Upper lobe of left lung (tissue), 6 donors: ENCODE measurements around the gene ITIH1. TPM values are rescaled to one million over a fixed set of nuclear protein-coding genes. Genes with fewer than 3 reads are reported as not detected.

ENCODE experiments used
- ATAC-seq, 2 donors: fragments of 200-7000 bp; cut with Tn5 transposase; one replicate each; pipeline ENCODE4 v1.9.1; 2022; ENCODE audit warnings: mild to moderate bottlenecking in 2 of 2, moderate library complexity in 2 of 2; ENCODE audit not compliant: low FRiP score in 2 of 2
- DNase-seq, 2 donors: peaks; one replicate each; pipeline ENCODE4 v3.0.0-alpha.2; 2019 to 2020
- H3K27ac ChIP-seq, 4 donors: fragments of 200-600 bp; sonication (generic); one replicate each; pipeline ENCODE4 v1.5.1; 2016 to 2019
- H3K27me3 ChIP-seq, 4 donors: fragments of 200-600 bp; sonication (generic); one replicate each; pipeline ENCODE4 v1.5.1; 2017 to 2019
- H3K36me3 ChIP-seq, 4 donors: fragments of 200-600 bp; sonication (generic); one replicate each; pipeline ENCODE4 v1.5.1; 2016 to 2019
- H3K4me1 ChIP-seq, 4 donors: fragments of 200-600 bp; sonication (generic); one replicate each; pipeline ENCODE4 v1.5.1; 2018 to 2019
- H3K4me3 ChIP-seq, 4 donors: fragments of 200-600 bp; sonication (generic); one replicate each; pipeline ENCODE4 v1.5.1; 2017 to 2019; ENCODE audit warnings: mild to moderate bottlenecking in 2 of 4, moderate library complexity in 1 of 4
- H3K9me3 ChIP-seq, 4 donors: fragments of 200-600 bp; sonication (generic); one replicate each; pipeline ENCODE4 v1.5.1; 2018 to 2019
- EP300 ChIP-seq, 4 donors: sonication (generic); formaldehyde crosslinking; IDR thresholded peaks; one replicate each; pipeline ENCODE4 v1.5.1; 2017; ENCODE audit warnings: antibody characterized with exemption in 4 of 4, control low read depth in 2 of 4
- POLR2A ChIP-seq, 4 donors: fragments of 450-650 bp; IDR thresholded peaks; one replicate each; pipeline ENCODE4 v1.5.1; 2016 to 2017; ENCODE audit warnings: antibody characterized with exemption in 4 of 4, mild to moderate bottlenecking in 2 of 4
- POLR2AphosphoS5 ChIP-seq, 2 donors: sonication (generic); formaldehyde crosslinking; IDR thresholded peaks; one replicate each; pipeline ENCODE4 v1.5.1; 2017; ENCODE audit warnings: antibody characterized with exemption in 2 of 2
- WGBS, 2 donors: methylation state at CpG; one replicate each; pipeline ENCODE4 v1.1.5; 2017 to 2018; 5-methylcytosine and 5-hydroxymethylcytosine counted together
- total RNA-seq, 6 donors: library from RNA; depleted of rRNA in 4 of 6; stranded (reverse); fragments of >200 nt in 4 of 6; gene quantifications; one replicate each; pipeline versions ENCODE4 v1.1.0 to v1.2.1, GENCODE V29; 2016 to 2021
- TF ChIP-seq, protein P1 (sequence below), 6 experiments: fragments of 450-650 bp in 4 of 6; fragments of 200-600 bp in 2 of 6; sonication (generic) in 2 of 6; IDR thresholded peaks; one replicate each; pipeline ENCODE4 v1.5.1; 2016 to 2019; ENCODE audit warnings: antibody characterized with exemption in 6 of 6
- donor health status: DM: no; HTN: no; CAD: no; lungs with moderate emphysema.
- donor health status: DM: no; HTN: yes; CAD: no; lungs with severe emphysema.

The ITIH1 gene
- total RNA-seq, 6 donors from 2014 or later = 0.40 to 0.54 TPM; not detected in 4

DNA sequence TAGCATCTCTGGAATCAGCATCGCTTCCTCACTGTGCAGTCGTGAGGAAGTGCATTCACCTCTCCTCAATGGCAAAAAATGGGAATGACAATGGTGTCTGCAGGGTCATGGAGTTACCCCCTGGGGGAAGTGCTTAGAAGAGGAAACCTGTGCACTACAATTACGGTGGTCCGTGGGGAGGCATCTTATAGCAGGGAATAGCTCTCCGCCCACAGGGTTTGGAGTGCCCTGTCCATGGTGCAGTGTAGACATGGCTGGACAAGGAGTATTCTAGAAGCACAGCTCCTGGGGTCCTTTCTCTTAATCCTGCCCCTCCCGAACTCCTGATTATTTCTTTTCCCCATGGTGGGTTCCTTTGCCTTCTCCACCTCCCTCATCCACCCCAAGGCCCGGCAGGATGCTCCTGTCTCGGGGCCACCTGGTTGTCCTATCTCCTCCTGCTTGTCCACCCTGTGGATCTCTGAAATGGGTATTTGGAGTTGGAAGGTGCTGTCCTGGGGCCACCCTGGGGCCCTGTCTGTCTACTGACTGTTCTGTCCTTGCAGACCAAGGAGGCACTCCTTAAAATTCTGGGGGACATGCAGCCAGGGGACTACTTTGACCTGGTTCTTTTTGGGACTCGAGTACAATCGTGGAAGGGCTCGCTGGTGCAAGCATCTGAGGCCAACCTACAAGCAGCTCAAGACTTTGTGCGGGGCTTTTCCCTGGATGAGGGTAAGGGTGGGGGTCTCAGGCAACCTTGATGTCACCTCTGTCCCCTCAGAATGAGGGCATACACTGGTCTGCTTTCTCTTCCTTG is 5.2 kb downstream of the ITIH1 start:
- Histone ChIP-seq H3K4me1 (no peaks in the 10 kb centered on the region), H3K4me3 (no peak overlapping the region), H3K27ac (no peak overlapping the region), H3K27me3 (no peaks in the 10 kb centered on the region), H3K36me3 (no peaks in the 10 kb centered on the region), H3K9me3 (no peaks in the 10 kb centered on the region)
- 71 to 72% methylated on average over 12 of the region's 12 CpGs for WGBS, 2 donors
- ATAC-seq (no peak), DNase-seq (peak in 1 of 2 donors; percentile 10)
- TF ChIP-seq, protein P1, sequence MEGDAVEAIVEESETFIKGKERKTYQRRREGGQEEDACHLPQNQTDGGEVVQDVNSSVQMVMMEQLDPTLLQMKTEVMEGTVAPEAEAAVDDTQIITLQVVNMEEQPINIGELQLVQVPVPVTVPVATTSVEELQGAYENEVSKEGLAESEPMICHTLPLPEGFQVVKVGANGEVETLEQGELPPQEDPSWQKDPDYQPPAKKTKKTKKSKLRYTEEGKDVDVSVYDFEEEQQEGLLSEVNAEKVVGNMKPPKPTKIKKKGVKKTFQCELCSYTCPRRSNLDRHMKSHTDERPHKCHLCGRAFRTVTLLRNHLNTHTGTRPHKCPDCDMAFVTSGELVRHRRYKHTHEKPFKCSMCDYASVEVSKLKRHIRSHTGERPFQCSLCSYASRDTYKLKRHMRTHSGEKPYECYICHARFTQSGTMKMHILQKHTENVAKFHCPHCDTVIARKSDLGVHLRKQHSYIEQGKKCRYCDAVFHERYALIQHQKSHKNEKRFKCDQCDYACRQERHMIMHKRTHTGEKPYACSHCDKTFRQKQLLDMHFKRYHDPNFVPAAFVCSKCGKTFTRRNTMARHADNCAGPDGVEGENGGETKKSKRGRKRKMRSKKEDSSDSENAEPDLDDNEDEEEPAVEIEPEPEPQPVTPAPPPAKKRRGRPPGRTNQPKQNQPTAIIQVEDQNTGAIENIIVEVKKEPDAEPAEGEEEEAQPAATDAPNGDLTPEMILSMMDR (IDR thresholded peaks at IDR 0.05) = no peak
- TF ChIP-seq POLR2AphosphoS5 (IDR thresholded peaks at IDR 0.05) = no peak
- no peak for TF ChIP-seq EP300 (IDR thresholded peaks at IDR 0.05)
- no peak for TF ChIP-seq POLR2A (IDR thresholded peaks at IDR 0.05)

DNA sequence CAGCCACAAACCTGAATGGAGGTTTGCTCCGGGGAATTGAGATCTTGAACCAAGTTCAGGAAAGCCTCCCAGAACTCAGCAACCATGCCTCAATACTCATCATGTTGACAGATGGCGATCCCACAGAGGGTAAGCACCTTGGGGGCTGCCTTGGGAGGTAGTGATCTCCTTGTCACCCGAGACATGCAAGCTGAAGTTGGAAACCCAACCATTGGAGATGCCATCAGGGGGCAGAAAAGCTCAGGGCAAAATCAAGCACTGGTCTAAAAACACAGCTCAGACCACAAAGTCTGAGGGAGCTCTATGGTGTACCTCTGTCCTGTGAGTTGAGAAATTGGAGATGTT is 5.8 kb downstream of the ITIH1 start:
- no peak overlapping the region for H3K27ac ChIP-seq
- ATAC-seq (no peak), DNase-seq (no peak)
- no peaks in the 10 kb centered on the region for H3K4me1 ChIP-seq
- 87% methylated on average over 3 of the region's 3 CpGs; no CpG with 5 or more reads in 1 of the 2 donors for WGBS, 2 donors
- H3K27me3 ChIP-seq = no peaks in the 10 kb centered on the region
- no peaks in the 10 kb centered on the region for H3K9me3 ChIP-seq
- TF ChIP-seq EP300 (IDR thresholded peaks at IDR 0.05) = no peak
- TF ChIP-seq POLR2AphosphoS5 (IDR thresholded peaks at IDR 0.05) = no peak
- TF ChIP-seq, protein P1 (IDR thresholded peaks at IDR 0.05) = no peak
- no peak for TF ChIP-seq POLR2A (IDR thresholded peaks at IDR 0.05)
- no peak overlapping the region for H3K4me3 ChIP-seq
- no peaks in the 10 kb centered on the region for H3K36me3 ChIP-seq

DNA sequence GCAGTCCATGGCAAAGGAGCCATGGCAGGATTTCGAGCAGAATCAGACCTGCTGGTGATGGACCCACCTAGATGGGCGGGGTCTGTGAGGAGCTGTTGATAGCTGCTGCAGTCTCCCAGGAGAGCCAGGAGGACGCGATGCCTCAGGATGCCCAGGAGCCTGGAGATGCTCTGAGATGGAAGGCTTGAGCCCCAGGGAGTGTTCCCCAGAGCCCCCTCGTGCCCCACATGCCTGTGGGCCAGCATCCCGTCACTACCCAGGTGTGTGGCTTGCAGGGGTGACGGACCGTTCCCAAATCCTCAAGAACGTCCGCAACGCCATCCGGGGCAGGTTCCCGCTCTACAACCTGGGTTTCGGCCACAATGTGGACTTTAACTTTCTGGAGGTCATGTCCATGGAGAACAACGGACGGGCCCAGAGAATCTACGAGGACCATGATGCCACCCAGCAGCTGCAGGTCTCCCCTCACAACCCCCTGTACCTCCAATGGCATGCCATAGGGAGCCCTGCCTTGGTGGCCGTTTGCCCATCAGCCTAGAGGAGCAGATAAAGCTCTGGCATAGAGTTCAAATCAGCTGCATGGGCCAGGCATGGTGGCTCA is 6.7 kb downstream of the ITIH1 start:
- ATAC-seq (no peak), DNase-seq (no peak)
- Histone ChIP-seq H3K27ac (no peak overlapping the region), H3K27me3 (no peaks in the 10 kb centered on the region), H3K4me3 (no peak overlapping the region), H3K4me1 (no peaks in the 10 kb centered on the region), H3K36me3 (no peaks in the 10 kb centered on the region), H3K9me3 (no peaks in the 10 kb centered on the region)
- TF ChIP-seq POLR2A (IDR thresholded peaks at IDR 0.05) = no peak
- TF ChIP-seq, protein P1 (IDR thresholded peaks at IDR 0.05) = no peak
- no peak for TF ChIP-seq POLR2AphosphoS5 (IDR thresholded peaks at IDR 0.05)
- TF ChIP-seq EP300 (IDR thresholded peaks at IDR 0.05) = no peak
- 92 to 94% methylated on average over 13 to 18 of the region's 18 CpGs for WGBS, 2 donors

DNA sequence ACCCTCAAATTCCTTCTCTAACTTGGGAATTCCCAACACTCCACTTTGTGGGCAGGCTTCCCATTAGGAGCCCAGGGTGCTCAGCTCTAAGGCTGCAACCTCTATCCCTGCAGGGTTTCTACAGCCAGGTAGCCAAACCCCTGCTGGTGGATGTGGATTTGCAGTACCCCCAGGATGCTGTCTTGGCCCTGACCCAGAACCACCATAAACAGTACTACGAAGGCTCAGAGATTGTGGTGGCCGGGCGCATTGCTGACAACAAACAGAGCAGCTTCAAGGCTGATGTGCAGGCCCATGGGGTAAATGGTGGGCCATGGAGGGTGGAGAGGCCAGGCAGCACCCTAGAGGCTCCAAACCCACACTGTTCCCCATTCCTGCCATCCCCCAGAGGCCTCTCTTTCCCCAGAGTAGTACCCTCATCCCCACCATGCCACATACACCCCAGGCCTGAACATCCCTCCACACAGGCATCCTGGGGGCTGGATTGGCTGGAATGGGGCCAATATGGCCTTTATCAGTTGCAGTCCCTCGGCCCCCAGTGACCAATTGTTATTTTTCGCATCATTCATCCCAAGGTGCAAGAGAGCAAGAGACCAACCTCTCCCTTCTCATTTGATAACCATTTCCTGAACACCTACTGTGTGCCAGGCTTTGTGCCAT is 7.7 kb downstream of the ITIH1 start:
- no peak for TF ChIP-seq POLR2A (IDR thresholded peaks at IDR 0.05)
- no peak for TF ChIP-seq POLR2AphosphoS5 (IDR thresholded peaks at IDR 0.05)
- no peak for TF ChIP-seq EP300 (IDR thresholded peaks at IDR 0.05)
- TF ChIP-seq, protein P1 (IDR thresholded peaks at IDR 0.05) = no peak
- DNase-seq (no peak), ATAC-seq (no peak)
- Histone ChIP-seq H3K4me3 (no peak overlapping the region), H3K9me3 (no peaks in the 10 kb centered on the region), H3K27me3 (no peaks in the 10 kb centered on the region), H3K27ac (no peak overlapping the region), H3K36me3 (no peaks in the 10 kb centered on the region), H3K4me1 (no peaks in the 10 kb centered on the region)
- WGBS, 2 donors = 90 to 92% methylated on average over 2 to 5 of the region's 5 CpGs
